Large intestine (tissue), 3 donors: ENCODE results near the gene MESP1. TPM values are rescaled to one million over a fixed set of nuclear protein-coding genes. Genes with fewer than 3 reads are reported as not detected.
"Not testable (repeated sequence)": the region's sequence is repeated elsewhere in the genome, so short reads cannot be mapped to it uniquely, and the experiment has no call there.

ENCODE experiments used
- DNase-seq, 2 donors: peaks; one replicate each; pipeline versions ENCODE4 v3.0.0 to v3.0.0-alpha.2; 2013
- H3K27ac ChIP-seq: one replicate; pipeline ENCODE4 v1.5.1; 2013; ENCODE audit warnings: low read length
- H3K27me3 ChIP-seq: 2 replicates; pipeline ENCODE4 v1.6.1; 2013; ENCODE audit warnings: low read length; ENCODE audit not compliant: control insufficient read depth, insufficient read depth
- H3K36me3 ChIP-seq: 2 replicates; pipeline ENCODE4 v1.6.1; 2013; ENCODE audit warnings: low read length; ENCODE audit not compliant: control insufficient read depth, insufficient read depth
- H3K4me1 ChIP-seq: one replicate; pipeline ENCODE4 v1.6.1; 2013; ENCODE audit warnings: low read length; ENCODE audit not compliant: control insufficient read depth, insufficient read depth
- H3K4me3 ChIP-seq: one replicate; pipeline ENCODE4 v1.5.1; 2013; ENCODE audit warnings: low read length
- H3K9me3 ChIP-seq: one replicate; pipeline ENCODE4 v1.6.1; 2013; ENCODE audit warnings: mild to moderate bottlenecking, low read depth, low read length, moderate library complexity; ENCODE audit not compliant: control insufficient read depth
- WGBS: methylation state at CpG from one replicate; pipeline ENCODE4 v1.1.5; 2013; ENCODE audit warnings: low lambda C conversion rate; ENCODE audit not compliant: insufficient coverage; 5-methylcytosine and 5-hydroxymethylcytosine counted together
- polyA plus RNA-seq: library from polyadenylated mRNA; unstranded; fragments of 120-200 nt; gene quantifications from one replicate; pipeline ENCODE4 v1.2.1, GENCODE V29; 2013

The MESP1 gene
- polyA plus RNA-seq, 1 donor = 1.0 TPM

GRCh38 chr15:89790206-89790605 is 39.2 kb upstream of the MESP1 start:
- WGBS = no CpG with 5 or more reads among the region's 10 CpGs
- H3K9me3 ChIP-seq = peaks cover 2% of the 10 kb centered on the region

DNA sequence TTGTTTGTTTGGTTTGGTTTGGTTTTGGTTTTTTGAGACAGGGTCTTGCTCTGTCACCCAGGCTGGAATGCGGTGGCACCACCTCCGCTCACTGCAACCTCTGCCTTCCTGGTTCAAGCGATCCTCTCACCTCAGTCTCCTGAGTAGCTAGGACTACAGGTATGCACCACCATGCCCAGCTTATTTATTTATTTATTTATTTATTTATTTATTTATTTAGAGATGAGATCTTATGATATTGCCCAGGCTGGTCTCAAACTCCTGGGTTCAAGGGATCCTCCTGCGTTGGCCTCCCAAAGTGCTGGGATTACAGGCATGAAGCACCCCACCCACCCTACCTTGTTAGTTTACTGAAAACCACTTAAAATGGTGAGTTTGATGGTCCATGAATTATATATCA is 37.5 kb upstream of the MESP1 start:
- Histone ChIP-seq H3K4me1 (peaks cover 25% of the 10 kb centered on the region), H3K36me3 (peaks cover 61% of the 10 kb centered on the region)
- not testable (repeated sequence) for H3K27me3 ChIP-seq, DNase-seq, H3K9me3 ChIP-seq, H3K27ac ChIP-seq, H3K4me3 ChIP-seq
- WGBS = 100% methylated on average over 1 of the region's 4 CpGs

More at GRCh38 chr15:89790206-89790605, 39.2 kb upstream of the MESP1 start:
- no peak overlapping the region for H3K27ac ChIP-seq
- H3K36me3 ChIP-seq = peaks cover 63% of the 10 kb centered on the region
- H3K4me3 ChIP-seq = no peak overlapping the region
- DNase-seq = no peak
- H3K27me3 ChIP-seq = no peaks in the 10 kb centered on the region
- peaks cover 13% of the 10 kb centered on the region for H3K4me1 ChIP-seq

- H3K9me3 ChIP-seq = peaks cover 2% of the 10 kb centered on the region
- peak in 1 of 2 donors; percentile 11 for DNase-seq
- peaks cover 57% of the 10 kb centered on the region for H3K36me3 ChIP-seq
- H3K4me3 ChIP-seq = no peak overlapping the region
- peaks cover 31% of the 10 kb centered on the region for H3K4me1 ChIP-seq
- no peaks in the 10 kb centered on the region for H3K27me3 ChIP-seq
- WGBS = 100% methylated on average over 1 of the region's 3 CpGs
- H3K27ac ChIP-seq = no peak overlapping the region
Measured at GRCh38 chr15:89787944-89788343, 36.9 kb upstream of the MESP1 start.

DNA sequence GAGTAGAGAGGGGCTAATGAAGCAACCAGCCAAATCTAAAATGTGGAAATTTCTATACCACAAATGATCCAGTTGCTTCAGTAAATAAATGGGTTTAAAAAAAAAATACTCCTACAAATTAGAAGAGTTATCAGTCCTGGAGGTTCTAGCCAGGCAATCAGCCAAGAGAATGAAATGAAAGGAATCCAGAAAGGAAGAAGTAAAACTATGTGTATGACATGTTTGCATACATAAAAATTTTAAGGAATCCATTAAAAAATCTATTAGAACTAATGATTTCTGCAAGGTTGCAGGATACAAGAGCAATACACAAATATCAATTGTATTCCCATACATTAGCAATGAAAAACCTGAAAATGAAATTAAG is 34.7 kb upstream of the MESP1 start:
- no peak for DNase-seq
- peaks cover 2% of the 10 kb centered on the region for H3K9me3 ChIP-seq
- H3K36me3 ChIP-seq = peaks cover 35% of the 10 kb centered on the region
- H3K4me3 ChIP-seq = no peak overlapping the region
- H3K4me1 ChIP-seq = peaks cover 48% of the 10 kb centered on the region
- H3K27ac ChIP-seq = peak overlapping the region; percentile 70
- H3K27me3 ChIP-seq = no peaks in the 10 kb centered on the region

- DNase-seq = peak; percentile 83 to 91
- no peaks in the 10 kb centered on the region for H3K27me3 ChIP-seq
- peak overlapping the region; percentile 70 for H3K27ac ChIP-seq
- whole genome bisulfite sequencing = no CpG with 5 or more reads among the region's 13 CpGs
- peaks cover 30% of the 10 kb centered on the region for H3K36me3 ChIP-seq
- no peak overlapping the region for H3K4me3 ChIP-seq
- H3K4me1 ChIP-seq = peaks cover 51% of the 10 kb centered on the region
- no peaks in the 10 kb centered on the region for H3K9me3 ChIP-seq
Measured at GRCh38 chr15:89785064-89785773, 34.2 kb upstream of the MESP1 start.

DNA sequence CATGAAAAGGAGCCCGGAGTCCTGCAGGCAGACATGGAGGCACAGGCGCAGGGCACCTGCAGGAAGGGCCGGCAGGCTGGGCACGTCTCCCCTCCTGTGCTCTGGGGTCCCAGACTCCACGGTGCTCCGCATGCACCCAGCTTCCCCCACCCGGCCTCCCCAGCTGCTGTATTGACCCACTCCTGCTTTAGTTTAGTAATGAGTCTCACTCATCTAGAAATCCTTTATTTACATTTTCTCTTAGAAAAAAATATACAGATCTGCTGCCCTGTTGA is 33.6 kb upstream of the MESP1 start:
- Histone ChIP-seq H3K27me3 (no peaks in the 10 kb centered on the region), H3K9me3 (no peaks in the 10 kb centered on the region), H3K4me1 (peaks cover 51% of the 10 kb centered on the region), H3K27ac (peak overlapping the region; percentile 70), H3K36me3 (peaks cover 27% of the 10 kb centered on the region), H3K4me3 (no peak overlapping the region)
- WGBS = no CpG with 5 or more reads among the region's 7 CpGs
- DNase-seq = no peak

- Histone ChIP-seq H3K9me3 (no peaks in the 10 kb centered on the region), H3K27ac (peak overlapping the region; percentile 70), H3K4me1 (peaks cover 51% of the 10 kb centered on the region), H3K27me3 (no peaks in the 10 kb centered on the region), H3K36me3 (peaks cover 27% of the 10 kb centered on the region), H3K4me3 (no peak overlapping the region)
- no CpG with 5 or more reads among the region's 15 CpGs for WGBS
- peak in 1 of 2 donors; percentile 14 for DNase-seq
Measured at GRCh38 chr15:89783861-89784685, 33.0 kb upstream of the MESP1 start.

- peak overlapping the region; percentile 70 for H3K27ac ChIP-seq
- H3K27me3 ChIP-seq = no peaks in the 10 kb centered on the region
- peaks cover 21% of the 10 kb centered on the region for H3K36me3 ChIP-seq
- no peaks in the 10 kb centered on the region for H3K9me3 ChIP-seq
- no peak overlapping the region for H3K4me3 ChIP-seq
- no CpG with 5 or more reads among the region's 14 CpGs for WGBS
- H3K4me1 ChIP-seq = peaks cover 51% of the 10 kb centered on the region
- DNase-seq = peak; percentile 51 to 66
Measured at GRCh38 chr15:89783111-89783860, 32.2 kb upstream of the MESP1 start.

- H3K27ac ChIP-seq = peak overlapping the region; percentile 70
- DNase-seq, H3K27me3 ChIP-seq, H3K9me3 ChIP-seq, H3K4me3 ChIP-seq: not testable (repeated sequence)
- WGBS = 100% methylated on average over 2 of the region's 9 CpGs
- H3K36me3 ChIP-seq = peaks cover 16% of the 10 kb centered on the region
- H3K4me1 ChIP-seq = peaks cover 51% of the 10 kb centered on the region
Measured at GRCh38 chr15:89782619-89782950, 31.5 kb upstream of the MESP1 start.

- Histone ChIP-seq H3K9me3 (no peaks in the 10 kb centered on the region), H3K4me1 (peaks cover 51% of the 10 kb centered on the region), H3K27me3 (no peaks in the 10 kb centered on the region), H3K27ac (peak overlapping the region; percentile 70), H3K4me3 (no peak overlapping the region), H3K36me3 (peaks cover 14% of the 10 kb centered on the region)
- peak in 1 of 2 donors; percentile 48 for DNase-seq
- 90% methylated on average over 2 of the region's 15 CpGs for WGBS
Measured at GRCh38 chr15:89781891-89782618, 31.0 kb upstream of the MESP1 start.
